Measurements from ENCODE around the gene PRLHR. TPM values are rescaled to one million over a fixed set of nuclear protein-coding genes. Genes with fewer than 3 reads are reported as not detected.

PRLHR gene
- total and polyA plus RNA-seq, 10 of the 15 experiments (the other 5 are each of a cell fraction or from before 2014, with no cell fraction given), result not detected

- POLR2A ChIA-PET, result no interaction called here
- no peaks in the 10 kb centered on the region for H3K79me2 ChIP-seq (ENCODE audit: control insufficient read depth, insufficient read depth, low read length)
- no peaks in the 10 kb centered on the region for H3K27me3 ChIP-seq (replicated peaks in 1 of 2; ENCODE audit: control insufficient read depth in 2 of 2, insufficient read depth in 2 of 2, low read length in 1 of 2)
- H2AFZ ChIP-seq (ENCODE audit: control insufficient read depth, low read depth, low read length), result no peak overlapping the region
- intact Hi-C loops (cut with micrococcal nuclease; ENCODE audit: unreplicated experiment), result no loop called here
- H4K20me1 ChIP-seq (ENCODE audit: control insufficient read depth, insufficient read depth), result no peaks in the 10 kb centered on the region
- no TSS peak for BruUV-seq (replicated peaks)
- H3K36me3 ChIP-seq (ENCODE audit: control insufficient read depth in 2 of 2, insufficient read depth in 2 of 2, low read length in 1 of 2), result no peaks in the 10 kb centered on the region
- FAIRE-seq, result no peak
- no peak overlapping the region for H3K4me3 ChIP-seq
- 0% methylated on average over 2 of the region's 2 CpGs for WGBS (ENCODE audit: insufficient coverage, insufficient replicate concordance, low lambda C conversion rate, missing lambda C conversion rate)
- DNase-seq (ENCODE audit: low read depth, low spot score), result no peak
- in situ Hi-C loops (cut with MboI), result no loop called here
- no peak overlapping the region for H3K9ac ChIP-seq (ENCODE audit: control insufficient read depth, insufficient read depth, low read length)
- CTCF ChIA-PET, result no interaction called here
- no peaks in the 10 kb centered on the region for H3K4me1 ChIP-seq (ENCODE audit: control insufficient read depth, insufficient read depth, low read length)
- SMC1A ChIA-PET (ENCODE audit: uncharacterized antibody, unreplicated experiment), result interaction anchor here (0.7 kb wide), 1 partner anchor 20 kb away, joined by 3 read pairs; no protein-coding TSS in a partner anchor
- ATAC-seq, result no peak
- RAD21 ChIA-PET (ENCODE audit: unreplicated experiment), result no interaction called here
- peaks cover 7% of the 10 kb centered on the region; the same call in 2 of the 3 replicates for H3K9me3 ChIP-seq (replicated peaks; ENCODE audit: control insufficient read depth, insufficient read depth, low read length)
- no peak for TF ChIP-seq NFXL1 (IDR thresholded peaks at IDR 0.05; ENCODE audit: borderline replicate concordance)
- TF ChIP-seq MLLT1 (IDR thresholded peaks at IDR 0.05), result no peak
- no peak for TF ChIP-seq TAF1 (IDR thresholded peaks at IDR 0.05; ENCODE audit: borderline replicate concordance, low read depth, low read length)
- no peak for TF ChIP-seq KAT2A (conservative IDR thresholded peaks at IDR 0.05; ENCODE audit: control insufficient read depth, low read depth, low read length)
- no peak for TF ChIP-seq ZNF687 (IDR thresholded peaks at IDR 0.05)
- no peak for TF ChIP-seq MTA3 (IDR thresholded peaks at IDR 0.05; ENCODE audit: borderline replicate concordance, low read length)
- TF ChIP-seq MEF2B (IDR thresholded peaks at IDR 0.05; ENCODE audit: partially characterized antibody, poor library complexity, severe bottlenecking), result no peak
- no peak overlapping the region for H3K4me2 ChIP-seq (ENCODE audit: control insufficient read depth, insufficient read depth)
- no peak overlapping the region for H3K27ac ChIP-seq (ENCODE audit: control insufficient read depth, insufficient read depth)
These were observed 15.1 kb upstream of the PRLHR start for GRCh38 chr10:118610577-118610976.
